Measurements from ENCODE around the gene JMJD6.

JMJD6 gene

DNA sequence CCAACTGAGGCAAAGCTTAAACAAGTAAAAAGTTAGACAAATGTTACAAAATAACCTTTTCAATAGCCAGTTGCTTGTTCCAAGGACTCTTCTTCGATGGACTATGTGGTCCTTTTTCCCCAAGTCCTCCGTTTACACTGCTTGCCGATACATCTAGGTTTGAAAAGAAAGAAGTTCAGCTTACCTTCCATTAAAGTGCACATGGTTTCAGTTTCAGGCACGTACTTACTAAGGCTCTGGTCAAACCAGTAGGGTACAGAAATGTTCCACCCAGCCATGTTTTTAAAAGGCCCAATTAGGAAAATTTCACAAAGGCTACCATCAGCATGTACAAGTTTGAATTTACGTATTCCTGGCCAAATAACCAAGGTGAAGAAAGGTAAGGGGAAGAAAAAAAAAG is 8.6 kb upstream of the JMJD6 start:
- TF ChIP-seq CTCF (conservative IDR thresholded peaks at IDR 0.05) = no peak
- peak overlapping the region; percentile 100 for H3K27ac ChIP-seq

GRCh38 chr17:76734080-76734840 is 7.9 kb upstream of the JMJD6 start:
- H3K27ac ChIP-seq = peak overlapping the region; percentile 100
- no peak for TF ChIP-seq CTCF (conservative IDR thresholded peaks at IDR 0.05)

- TF ChIP-seq CTCF (conservative IDR thresholded peaks at IDR 0.05) = no peak
- peak overlapping the region; percentile 100 for H3K27ac ChIP-seq
These were observed 7.2 kb upstream of the JMJD6 start for GRCh38 chr17:76733618-76733957.

DNA sequence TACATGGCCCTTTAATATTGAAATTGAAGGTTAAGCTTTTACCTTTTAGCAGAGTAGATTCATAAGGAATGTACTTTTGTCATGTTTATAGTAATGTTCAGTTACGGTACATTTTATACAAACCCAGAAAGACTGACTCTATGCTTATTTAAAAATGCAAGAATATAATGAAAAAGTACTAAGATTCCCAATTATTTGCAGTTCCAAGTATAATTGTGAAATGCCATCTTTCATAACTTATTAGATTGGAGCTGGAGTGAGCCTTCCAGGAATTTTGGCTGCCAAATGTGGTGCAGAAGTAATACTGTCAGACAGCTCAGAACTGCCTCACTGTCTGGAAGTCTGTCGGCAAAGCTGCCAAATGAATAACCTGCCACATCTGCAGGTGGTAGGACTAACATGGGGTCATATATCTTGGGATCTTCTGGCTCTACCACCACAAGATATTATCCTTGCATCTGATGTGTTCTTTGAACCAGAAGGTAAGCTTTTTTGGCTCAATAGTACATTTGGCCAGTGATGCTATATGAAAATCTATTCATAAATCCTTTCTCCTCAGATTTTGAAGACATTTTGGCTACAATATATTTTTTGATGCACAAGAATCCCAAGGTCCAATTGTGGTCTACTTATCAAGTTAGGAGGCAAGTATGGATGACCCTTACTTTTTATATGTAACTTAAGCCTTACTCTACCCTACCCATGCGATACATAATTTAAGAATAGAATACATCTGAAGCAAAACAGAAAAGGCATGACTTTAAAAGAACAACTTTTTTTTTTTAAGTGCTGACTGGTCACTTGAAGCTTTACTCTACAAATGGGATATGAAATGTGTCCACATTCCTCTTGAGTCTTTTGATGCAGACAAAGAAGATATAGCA is 6.6 kb upstream of the JMJD6 start:
- H3K27ac ChIP-seq = peak overlapping the region; percentile 1; the same call in 1 of the 2 replicates
- TF ChIP-seq CTCF (conservative IDR thresholded peaks at IDR 0.05) = no peak

GRCh38 chr17:76731800-76732733 is 5.7 kb upstream of the JMJD6 start:
- H3K27ac ChIP-seq = peak overlapping the region; percentile 1; the same call in 1 of the 2 replicates

DNA sequence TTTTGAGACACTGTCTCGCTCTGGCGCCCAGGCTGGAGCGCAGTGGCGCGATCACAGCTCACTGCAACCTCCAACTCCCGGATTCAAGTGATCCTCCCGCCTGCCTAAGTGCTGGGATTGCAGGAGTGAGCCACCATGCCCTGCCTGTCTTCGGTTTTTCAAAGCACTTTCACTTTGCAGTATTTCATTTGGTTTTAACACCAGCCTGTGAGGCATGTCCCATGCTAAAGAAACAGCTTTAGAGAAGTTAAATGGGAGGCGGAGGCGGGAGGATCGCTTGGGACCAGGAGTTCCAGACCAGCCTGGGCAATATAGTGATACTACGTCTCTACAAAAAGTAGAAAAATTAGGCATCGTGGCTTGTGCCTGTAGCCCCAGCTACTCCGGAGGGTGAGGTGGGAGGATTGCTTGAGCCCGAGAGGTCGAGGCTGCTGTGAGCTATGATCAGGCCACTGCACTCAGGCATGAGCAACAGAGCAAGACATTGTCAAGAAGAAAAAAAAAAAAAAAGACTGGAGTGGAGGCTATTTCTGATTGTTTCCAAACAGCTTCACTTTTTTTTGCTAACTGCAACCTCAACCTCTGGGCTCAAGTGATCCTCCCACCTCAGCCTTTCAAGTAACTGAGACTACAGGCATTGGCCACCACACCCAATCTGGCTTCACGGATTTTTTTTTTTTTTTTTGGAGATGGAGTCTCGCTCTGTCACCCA is 1.5 kb upstream of the JMJD6 start:
- no peak for TF ChIP-seq CTCF (conservative IDR thresholded peaks at IDR 0.05)
- H3K27ac ChIP-seq = peak overlapping the region; percentile 99

Measured in VCaP (cell line).